Transverse colon (tissue), 4 donors: Measurements from ENCODE around the gene SYT14. TPM values are rescaled to one million over a fixed set of nuclear protein-coding genes. Genes with fewer than 3 reads are reported as not detected.
"Not testable (repeated sequence)": the region's sequence is repeated elsewhere in the genome, so short reads cannot be mapped to it uniquely, and the experiment has no call there.

Experiments used
- DNase-seq: peaks from one replicate; pipeline ENCODE4 v3.0.0-alpha.2; 2019
- H3K27ac ChIP-seq, 4 donors: fragments of 200-600 bp; sonication (generic); 2 replicates each; pipeline ENCODE4 v1.5.1; 2016 to 2018; ENCODE audit warnings: inconsistent platforms in 4 of 4
- H3K27me3 ChIP-seq: fragments of 200-600 bp; sonication (generic); 2 replicates; pipeline ENCODE4 v1.5.1; 2017; ENCODE audit warnings: inconsistent platforms
- H3K36me3 ChIP-seq, 4 donors: fragments of 200-600 bp; sonication (generic); 2 replicates each; pipeline ENCODE4 v1.5.1; 2017 to 2019; ENCODE audit warnings: inconsistent platforms in 4 of 4
- H3K4me1 ChIP-seq, 4 donors: fragments of 200-600 bp; sonication (generic); 2 replicates each; pipeline ENCODE4 v1.5.1; 2017 to 2020; ENCODE audit warnings: inconsistent platforms in 4 of 4
- H3K4me3 ChIP-seq, 4 donors: fragments of 200-600 bp; sonication (generic); 1 replicate in 1 of 4; 2 replicates in 3 of 4; pipeline versions ENCODE4 v1.5.1 to v1.6.1; 2017 to 2019; ENCODE audit warnings: inconsistent platforms in 4 of 4
- H3K9me3 ChIP-seq, 2 donors: fragments of 200-600 bp; sonication (generic); 2 replicates each; pipeline ENCODE4 v1.5.1; 2017 to 2019; ENCODE audit warnings: inconsistent platforms in 2 of 2
- EP300 ChIP-seq: sonication (generic); formaldehyde crosslinking; IDR thresholded peaks from one replicate; pipeline ENCODE4 v1.6.1; 2017; ENCODE audit warnings: antibody characterized with exemption, low read depth
- POLR2A ChIP-seq: fragments of 450-650 bp; IDR thresholded peaks from one replicate; pipeline ENCODE4 v1.6.1; 2016; ENCODE audit warnings: antibody characterized with exemption, mild to moderate bottlenecking, moderate library complexity
- POLR2AphosphoS5 ChIP-seq, 3 donors: sonication (generic); formaldehyde crosslinking; IDR thresholded peaks; one replicate each; pipeline ENCODE4 v1.6.1; 2016; ENCODE audit warnings: antibody characterized with exemption in 3 of 3
- WGBS, 2 donors: methylation state at CpG; one replicate each; pipeline ENCODE4 v1.1.5; 2018; ENCODE audit warnings: low coverage in 1 of 2; 5-methylcytosine and 5-hydroxymethylcytosine counted together
- in situ Hi-C, 4 donors: fragments of 200-750 bp; cut with MboI; loops; one replicate each; pipeline versions ENCODE4 v1.15.0 to v1.15.1; 2017; ENCODE audit warnings: low sequenced_read_pairs in 3 of 4, low pct_ligation_motif_present in 1 of 4, low pct_unique_long_range_greater_than_20kb in 1 of 4
- intact Hi-C: fragments of 100-400 bp; cut with DNase I; formaldehyde crosslinking; loops from one replicate; pipeline ENCODE4 v1.15.1; 2023; ENCODE audit warnings: low total_unique reads
- total RNA-seq, 4 donors: library from RNA; depleted of rRNA; stranded (reverse); fragments of >200 nt; gene quantifications; one replicate each; pipeline ENCODE4 v1.1.0, GENCODE V29; 2016
- TF ChIP-seq, protein P1 (sequence below), 5 experiments: fragments of 200-600 bp in 3 of 5; fragments of 450-650 bp in 2 of 5; sonication (generic) in 3 of 5; IDR thresholded peaks; 1 replicate in 2 of 5; 2 replicates in 3 of 5; pipeline ENCODE4 v1.5.1; 2016 to 2017; ENCODE audit warnings: antibody characterized with exemption in 5 of 5, inconsistent platforms in 3 of 5, mild to moderate bottlenecking in 2 of 5, moderate library complexity in 1 of 5

Gene SYT14
- total RNA-seq, 4 donors from 2014 or later: under 0.01 TPM; not detected in 3

DNA sequence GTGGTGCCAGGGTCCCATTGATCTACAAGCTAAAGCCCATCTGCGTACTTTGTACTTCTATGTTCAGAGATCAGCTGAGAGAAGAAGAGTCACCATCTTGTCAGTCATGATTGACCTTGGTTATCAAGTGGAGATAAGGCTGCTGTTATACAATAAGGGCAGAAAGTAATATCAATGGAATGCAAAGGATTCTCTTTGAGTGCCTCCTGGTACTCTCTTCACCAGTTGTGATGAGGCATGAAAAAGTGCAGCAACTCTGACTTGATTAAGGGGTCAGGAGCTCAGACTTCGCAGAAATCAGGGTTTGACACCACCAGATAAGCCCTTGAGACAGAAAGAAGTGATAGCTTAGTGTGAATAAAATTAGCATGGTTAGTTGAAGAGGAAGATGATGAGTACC lies 25.7 kb upstream of the SYT14 start:
- H3K4me3 ChIP-seq: no peak overlapping the region
- intact Hi-C loops (no loop called here), in situ Hi-C loops (no loop called here)
- no peaks in the 10 kb centered on the region for H3K4me1 ChIP-seq
- WGBS, 2 donors: 72% methylated on average over 2 of the region's 2 CpGs; no CpG with 5 or more reads in 1 of the 2 donors
- no peaks in the 10 kb centered on the region for H3K27me3 ChIP-seq
- H3K9me3 ChIP-seq: no peaks in the 10 kb centered on the region
- H3K27ac ChIP-seq: no peak overlapping the region
- no peaks in the 10 kb centered on the region for H3K36me3 ChIP-seq
- no peak for DNase-seq
- TF ChIP-seq EP300: no peak

DNA sequence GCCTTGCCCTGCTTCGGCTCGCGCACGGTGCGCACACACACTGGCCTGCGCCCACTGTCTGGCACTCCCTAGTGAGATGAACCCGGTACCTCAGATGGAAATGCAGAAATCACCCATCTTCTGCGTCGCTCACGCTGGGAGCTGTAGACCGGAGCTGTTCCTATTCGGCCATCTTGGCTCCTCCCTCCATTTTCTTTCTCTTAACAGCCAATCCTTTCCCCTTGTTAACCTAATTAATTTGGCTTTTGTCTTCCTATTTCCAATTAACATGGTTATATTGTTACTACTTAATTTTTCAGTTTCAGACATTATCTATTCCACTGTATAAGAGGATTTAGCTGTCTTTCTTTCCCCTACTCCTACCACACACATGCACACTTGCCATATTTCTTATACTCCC lies 18.4 kb upstream of the SYT14 start:
- DNase-seq, in situ Hi-C loops, H3K27me3 ChIP-seq, intact Hi-C loops, H3K36me3 ChIP-seq, H3K9me3 ChIP-seq, H3K27ac ChIP-seq, H3K4me3 ChIP-seq, H3K4me1 ChIP-seq: not testable (repeated sequence)
- 88% methylated on average over 6 of the region's 12 CpGs; no CpG with 5 or more reads in 1 of the 2 donors for WGBS, 2 donors

DNA sequence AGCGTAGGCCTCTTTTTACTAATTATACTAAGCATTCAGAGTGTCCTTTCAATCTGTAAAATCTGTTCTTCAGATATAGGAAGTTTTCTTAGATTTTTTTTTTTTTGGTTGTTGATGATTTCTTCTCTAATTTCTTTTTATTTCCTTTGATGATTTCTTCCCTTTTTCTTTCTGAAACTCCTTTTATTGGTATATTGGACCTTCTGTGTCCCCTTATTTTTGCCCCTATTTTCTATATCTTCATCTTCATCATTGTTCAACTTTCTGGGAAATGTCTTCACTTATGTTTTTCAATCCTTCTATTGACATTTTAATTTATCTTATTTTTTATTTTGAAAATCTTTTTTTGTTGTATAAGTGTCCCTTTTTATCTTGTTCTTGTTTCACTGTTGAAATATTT lies 17.2 kb upstream of the SYT14 start:
- no peaks in the 10 kb centered on the region for H3K4me1 ChIP-seq
- 76 to 89% methylated on average over 1 of the region's 1 CpG for WGBS, 2 donors
- no peak for DNase-seq
- in situ Hi-C loops (no loop called here), intact Hi-C loops (no loop called here)
- no peak overlapping the region for H3K27ac ChIP-seq
- no peaks in the 10 kb centered on the region for H3K27me3 ChIP-seq
- H3K36me3 ChIP-seq: no peaks in the 10 kb centered on the region
- H3K4me3 ChIP-seq: no peak overlapping the region
- no peak for TF ChIP-seq POLR2AphosphoS5 (IDR thresholded peaks at IDR 0.05)
- TF ChIP-seq, protein P1, sequence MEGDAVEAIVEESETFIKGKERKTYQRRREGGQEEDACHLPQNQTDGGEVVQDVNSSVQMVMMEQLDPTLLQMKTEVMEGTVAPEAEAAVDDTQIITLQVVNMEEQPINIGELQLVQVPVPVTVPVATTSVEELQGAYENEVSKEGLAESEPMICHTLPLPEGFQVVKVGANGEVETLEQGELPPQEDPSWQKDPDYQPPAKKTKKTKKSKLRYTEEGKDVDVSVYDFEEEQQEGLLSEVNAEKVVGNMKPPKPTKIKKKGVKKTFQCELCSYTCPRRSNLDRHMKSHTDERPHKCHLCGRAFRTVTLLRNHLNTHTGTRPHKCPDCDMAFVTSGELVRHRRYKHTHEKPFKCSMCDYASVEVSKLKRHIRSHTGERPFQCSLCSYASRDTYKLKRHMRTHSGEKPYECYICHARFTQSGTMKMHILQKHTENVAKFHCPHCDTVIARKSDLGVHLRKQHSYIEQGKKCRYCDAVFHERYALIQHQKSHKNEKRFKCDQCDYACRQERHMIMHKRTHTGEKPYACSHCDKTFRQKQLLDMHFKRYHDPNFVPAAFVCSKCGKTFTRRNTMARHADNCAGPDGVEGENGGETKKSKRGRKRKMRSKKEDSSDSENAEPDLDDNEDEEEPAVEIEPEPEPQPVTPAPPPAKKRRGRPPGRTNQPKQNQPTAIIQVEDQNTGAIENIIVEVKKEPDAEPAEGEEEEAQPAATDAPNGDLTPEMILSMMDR (IDR thresholded peaks at IDR 0.05): no peak
- no peak for TF ChIP-seq POLR2A
- no peak for TF ChIP-seq EP300
- no peaks in the 10 kb centered on the region for H3K9me3 ChIP-seq

DNA sequence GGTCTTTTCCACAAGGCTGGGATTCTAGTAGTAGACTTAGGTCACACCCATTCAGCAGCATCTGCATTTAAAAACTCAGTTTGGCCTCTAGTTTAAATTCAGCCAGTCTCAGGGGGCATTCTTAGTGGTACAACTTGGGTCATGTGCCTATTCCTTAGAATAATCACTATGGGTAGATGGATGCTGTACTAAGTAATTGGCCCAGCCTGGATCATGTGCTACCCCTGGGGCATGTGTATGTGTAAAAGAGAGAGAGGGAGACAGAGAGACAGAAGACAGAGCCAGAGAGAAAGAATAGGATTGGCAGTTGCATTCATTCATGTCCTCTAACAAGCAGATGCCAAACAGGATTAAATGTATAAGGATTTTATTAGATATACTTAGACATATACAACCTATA lies 13.6 kb upstream of the SYT14 start:
- in situ Hi-C loops: no loop called here
- H3K36me3 ChIP-seq: no peaks in the 10 kb centered on the region
- no peak for DNase-seq
- intact Hi-C loops: no loop called here
- H3K4me3 ChIP-seq: no peak overlapping the region
- no peak overlapping the region for H3K27ac ChIP-seq
- no peak for TF ChIP-seq EP300
- TF ChIP-seq, protein P1 (IDR thresholded peaks at IDR 0.05): no peak
- no peak for TF ChIP-seq POLR2A
- TF ChIP-seq POLR2AphosphoS5 (IDR thresholded peaks at IDR 0.05): no peak
- H3K4me1 ChIP-seq: no peaks in the 10 kb centered on the region
- no peaks in the 10 kb centered on the region for H3K27me3 ChIP-seq
- no peaks in the 10 kb centered on the region for H3K9me3 ChIP-seq

DNA sequence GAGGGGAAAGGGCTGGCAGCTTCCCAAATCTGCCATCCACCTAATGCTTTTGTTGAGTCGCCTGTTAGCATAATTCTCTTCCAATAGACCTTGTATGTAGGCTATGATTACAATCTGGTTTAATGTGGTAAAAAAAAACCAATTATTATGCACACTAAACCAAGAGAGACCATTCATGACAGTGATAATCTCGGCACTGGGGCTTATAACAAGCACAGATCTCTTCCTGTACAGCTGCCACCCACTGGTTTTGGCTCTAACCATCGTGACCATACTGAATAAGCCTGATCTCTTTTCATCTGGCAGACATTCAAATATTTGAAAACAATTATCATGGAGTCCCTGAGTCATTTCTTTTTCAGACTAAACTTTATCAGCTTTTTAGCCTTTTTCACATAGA lies 12.0 kb upstream of the SYT14 start:
- DNase-seq: no peak
- Histone ChIP-seq H3K9me3 (no peaks in the 10 kb centered on the region), H3K27me3 (no peaks in the 10 kb centered on the region), H3K27ac (no peak overlapping the region), H3K4me3 (no peak overlapping the region), H3K4me1 (no peaks in the 10 kb centered on the region), H3K36me3 (no peaks in the 10 kb centered on the region)
- 24 to 67% methylated on average over 1 to 3 of the region's 3 CpGs for WGBS, 2 donors
- intact Hi-C loops (no loop called here), in situ Hi-C loops (no loop called here)
- TF ChIP-seq EP300: no peak
- TF ChIP-seq POLR2AphosphoS5 (IDR thresholded peaks at IDR 0.05): no peak

DNA sequence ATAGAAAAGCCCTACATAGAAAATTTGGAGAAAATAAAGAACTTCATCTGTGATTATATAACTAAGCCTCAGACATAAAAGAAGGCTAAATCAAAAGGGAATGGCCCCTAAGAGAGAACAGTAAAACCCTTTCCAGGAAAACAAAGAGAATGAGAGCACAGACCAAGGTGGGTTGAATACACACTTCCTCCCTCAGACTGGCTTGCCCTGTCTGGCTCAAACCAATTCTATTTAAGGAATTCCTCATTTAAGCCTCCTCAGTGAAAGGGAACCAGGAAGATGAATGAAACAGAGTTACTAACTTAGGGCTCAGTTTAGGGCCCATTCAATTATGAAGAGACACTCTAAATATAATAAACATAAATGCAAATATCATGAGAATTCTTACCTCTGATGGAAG lies 10.6 kb upstream of the SYT14 start:
- no peaks in the 10 kb centered on the region for H3K9me3 ChIP-seq
- no peaks in the 10 kb centered on the region for H3K4me1 ChIP-seq
- TF ChIP-seq, protein P1 (IDR thresholded peaks at IDR 0.05): no peak
- TF ChIP-seq POLR2AphosphoS5 (IDR thresholded peaks at IDR 0.05) (no peak), EP300 (no peak), POLR2A (no peak)
- H3K4me3 ChIP-seq: no peak overlapping the region
- no peaks in the 10 kb centered on the region for H3K27me3 ChIP-seq
- no peaks in the 10 kb centered on the region for H3K36me3 ChIP-seq
- no peak for DNase-seq
- no peak overlapping the region for H3K27ac ChIP-seq
- intact Hi-C loops: no loop called here
- in situ Hi-C loops: no loop called here
